GM12878 (cell line): Measurements from ENCODE around the gene SORCS2.

ENCODE experiments used
- BMI1 ChIP-seq: fragments of 450-650 bp; IDR thresholded peaks from 2 replicates; pipeline ENCODE4 v1.6.1; 2016; ENCODE audit warnings: mild to moderate bottlenecking, moderate library complexity, borderline replicate concordance
- MEF2A ChIP-seq: IDR thresholded peaks from 2 replicates; pipeline ENCODE4 v1.6.1; 2011; ENCODE audit warnings: low read depth, mild to moderate bottlenecking, low read length, moderate library complexity; ENCODE audit not compliant: insufficient read depth
- NR2C2 ChIP-seq: IDR thresholded peaks from 2 replicates; pipeline ENCODE4 v1.6.1; 2011; ENCODE audit warnings: borderline replicate concordance, low read depth; ENCODE audit not compliant: control insufficient read depth, insufficient read length
- NRF1 ChIP-seq: conservative IDR thresholded peaks from 2 replicates; pipeline ENCODE4 v1.6.1; 2011; ENCODE audit warnings: mild to moderate bottlenecking, low read depth, low read length, improper control_type of control experiment
- POLR2A ChIP-seq: IDR thresholded peaks from 2 replicates; pipeline ENCODE4 v1.6.1; 2011; ENCODE audit warnings: low read depth, mild to moderate bottlenecking, low read length
- RELA ChIP-seq: fragments of 450-650 bp; IDR thresholded peaks from 2 replicates; pipeline ENCODE4 v1.8.0; 2014; ENCODE audit warnings: borderline replicate concordance; ENCODE audit not compliant: partially characterized antibody
- RFX5 ChIP-seq: IDR thresholded peaks from 2 replicates; pipeline ENCODE4 v1.6.1; 2011; ENCODE audit warnings: low read depth, low read length, improper control_type of control experiment
- SIN3A ChIP-seq: IDR thresholded peaks from 2 replicates; pipeline ENCODE4 v1.6.1; 2012; ENCODE audit warnings: low read depth, low read length, improper control_type of control experiment
- SUPT20H ChIP-seq: IDR thresholded peaks from 2 replicates; pipeline ENCODE4 v1.6.1; 2011; ENCODE audit warnings: low read depth, mild to moderate bottlenecking, low read length, moderate library complexity, borderline replicate concordance; ENCODE audit not compliant: control insufficient read depth
- ZNF274 ChIP-seq: IDR thresholded peaks from one replicate; pipeline ENCODE4 v1.8.0; 2011; ENCODE audit not compliant: insufficient read length, insufficient read depth
- TF ChIP-seq, protein P1 (sequence below), 3 experiments: IDR thresholded peaks in 2 of 3; conservative IDR thresholded peaks in 1 of 3; 2 replicates each; pipeline ENCODE4 v1.5.1; 2011; ENCODE audit warnings: low read depth in 3 of 3, low read length in 3 of 3, mild to moderate bottlenecking in 3 of 3, control low read depth in 2 of 3, moderate library complexity in 2 of 3, inconsistent platforms in 1 of 3, mixed read lengths in 1 of 3; ENCODE audit not compliant: control insufficient read depth in 2 of 3, insufficient read depth in 1 of 3; ENCODE audit errors: extremely low read depth in 1 of 3
- TF ChIP-seq, protein P2 (sequence below): fragments of 450-650 bp; IDR thresholded peaks from 2 replicates; pipeline ENCODE4 v1.6.1; 2016; ENCODE audit warnings: mild to moderate bottlenecking
- TF ChIP-seq, protein P3 (sequence below): IDR thresholded peaks from 2 replicates; pipeline ENCODE4 v1.6.1; 2012; ENCODE audit warnings: low read depth, low read length, improper control_type of control experiment
- TF ChIP-seq, protein P4 (sequence below): fragments of 450-650 bp; IDR thresholded peaks from 2 replicates; pipeline ENCODE4 v1.6.1; 2017; ENCODE audit warnings: borderline replicate concordance

DNA sequence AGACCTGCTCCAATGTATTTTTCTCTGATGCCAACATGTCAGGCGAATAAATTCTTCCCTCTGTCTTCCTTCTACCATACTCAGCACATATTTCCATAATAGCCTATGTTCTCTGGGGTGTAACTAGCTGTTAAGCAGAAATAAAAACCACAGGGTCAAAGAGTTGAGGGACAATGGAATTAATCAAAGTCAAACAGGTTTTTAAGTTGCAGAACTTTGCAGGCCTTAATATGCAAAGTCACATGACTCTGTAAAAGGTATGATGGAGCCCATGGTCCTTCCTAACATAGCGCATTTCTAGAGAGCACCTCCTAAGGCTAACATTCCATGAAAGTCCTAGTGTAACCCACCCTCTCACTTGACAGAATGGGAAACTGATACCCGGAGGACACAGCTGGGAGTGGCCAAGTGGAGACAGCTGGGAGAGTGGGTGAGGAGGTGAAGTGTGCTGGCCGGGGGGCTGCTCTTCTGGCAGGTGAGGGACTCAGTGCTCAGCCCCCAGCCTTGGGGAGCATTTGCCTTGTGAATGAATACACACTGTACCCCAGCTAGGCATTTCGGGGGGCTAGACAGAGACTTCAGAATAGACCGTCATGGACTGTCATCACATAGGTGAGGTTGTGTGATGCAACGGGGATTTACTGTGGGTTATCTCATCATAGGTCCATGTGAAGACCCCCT, 8.4 kb upstream of the SORCS2 start:
- TF ChIP-seq, protein P1, sequence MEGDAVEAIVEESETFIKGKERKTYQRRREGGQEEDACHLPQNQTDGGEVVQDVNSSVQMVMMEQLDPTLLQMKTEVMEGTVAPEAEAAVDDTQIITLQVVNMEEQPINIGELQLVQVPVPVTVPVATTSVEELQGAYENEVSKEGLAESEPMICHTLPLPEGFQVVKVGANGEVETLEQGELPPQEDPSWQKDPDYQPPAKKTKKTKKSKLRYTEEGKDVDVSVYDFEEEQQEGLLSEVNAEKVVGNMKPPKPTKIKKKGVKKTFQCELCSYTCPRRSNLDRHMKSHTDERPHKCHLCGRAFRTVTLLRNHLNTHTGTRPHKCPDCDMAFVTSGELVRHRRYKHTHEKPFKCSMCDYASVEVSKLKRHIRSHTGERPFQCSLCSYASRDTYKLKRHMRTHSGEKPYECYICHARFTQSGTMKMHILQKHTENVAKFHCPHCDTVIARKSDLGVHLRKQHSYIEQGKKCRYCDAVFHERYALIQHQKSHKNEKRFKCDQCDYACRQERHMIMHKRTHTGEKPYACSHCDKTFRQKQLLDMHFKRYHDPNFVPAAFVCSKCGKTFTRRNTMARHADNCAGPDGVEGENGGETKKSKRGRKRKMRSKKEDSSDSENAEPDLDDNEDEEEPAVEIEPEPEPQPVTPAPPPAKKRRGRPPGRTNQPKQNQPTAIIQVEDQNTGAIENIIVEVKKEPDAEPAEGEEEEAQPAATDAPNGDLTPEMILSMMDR (IDR thresholded peaks at IDR 0.05 in 2 of 3, conservative IDR thresholded peaks at IDR 0.05 in 1 of 3; ENCODE audit: control insufficient read depth in 2 of 3, extremely low read depth in 1 of 3, insufficient read depth in 1 of 3, low read depth in 3 of 3, low read length in 3 of 3) = no peak
- TF ChIP-seq NRF1 (no peak), MEF2A (no peak), SUPT20H (no peak), RFX5 (no peak), POLR2A (no peak), ZNF274 (no peak), RELA (no peak), BMI1 (no peak), NR2C2 (no peak), SIN3A (no peak)
- TF ChIP-seq, protein P2, sequence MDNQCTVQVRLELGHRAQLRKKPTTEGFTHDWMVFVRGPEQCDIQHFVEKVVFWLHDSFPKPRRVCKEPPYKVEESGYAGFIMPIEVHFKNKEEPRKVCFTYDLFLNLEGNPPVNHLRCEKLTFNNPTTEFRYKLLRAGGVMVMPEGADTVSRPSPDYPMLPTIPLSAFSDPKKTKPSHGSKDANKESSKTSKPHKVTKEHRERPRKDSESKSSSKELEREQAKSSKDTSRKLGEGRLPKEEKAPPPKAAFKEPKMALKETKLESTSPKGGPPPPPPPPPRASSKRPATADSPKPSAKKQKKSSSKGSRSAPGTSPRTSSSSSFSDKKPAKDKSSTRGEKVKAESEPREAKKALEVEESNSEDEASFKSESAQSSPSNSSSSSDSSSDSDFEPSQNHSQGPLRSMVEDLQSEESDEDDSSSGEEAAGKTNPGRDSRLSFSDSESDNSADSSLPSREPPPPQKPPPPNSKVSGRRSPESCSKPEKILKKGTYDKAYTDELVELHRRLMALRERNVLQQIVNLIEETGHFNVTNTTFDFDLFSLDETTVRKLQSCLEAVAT = no peak
- TF ChIP-seq, protein P3, sequence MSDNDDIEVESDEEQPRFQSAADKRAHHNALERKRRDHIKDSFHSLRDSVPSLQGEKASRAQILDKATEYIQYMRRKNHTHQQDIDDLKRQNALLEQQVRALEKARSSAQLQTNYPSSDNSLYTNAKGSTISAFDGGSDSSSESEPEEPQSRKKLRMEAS = no peak
- TF ChIP-seq, protein P4, sequence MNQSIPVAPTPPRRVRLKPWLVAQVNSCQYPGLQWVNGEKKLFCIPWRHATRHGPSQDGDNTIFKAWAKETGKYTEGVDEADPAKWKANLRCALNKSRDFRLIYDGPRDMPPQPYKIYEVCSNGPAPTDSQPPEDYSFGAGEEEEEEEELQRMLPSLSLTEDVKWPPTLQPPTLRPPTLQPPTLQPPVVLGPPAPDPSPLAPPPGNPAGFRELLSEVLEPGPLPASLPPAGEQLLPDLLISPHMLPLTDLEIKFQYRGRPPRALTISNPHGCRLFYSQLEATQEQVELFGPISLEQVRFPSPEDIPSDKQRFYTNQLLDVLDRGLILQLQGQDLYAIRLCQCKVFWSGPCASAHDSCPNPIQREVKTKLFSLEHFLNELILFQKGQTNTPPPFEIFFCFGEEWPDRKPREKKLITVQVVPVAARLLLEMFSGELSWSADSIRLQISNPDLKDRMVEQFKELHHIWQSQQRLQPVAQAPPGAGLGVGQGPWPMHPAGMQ = no peak
